GM23338 (cell line): ENCODE measurements around the gene TCEAL1. TPM values are rescaled to one million over a fixed set of nuclear protein-coding genes. Genes with fewer than 3 reads are reported as not detected.

Experiments
- ATAC-seq: fragments of 200-7000 bp; cut with Tn5 transposase; 3 replicates; pipeline ENCODE4 v1.9.1; 2020
- DNase-seq: peaks from one replicate; pipeline ENCODE4 v3.0.0-alpha.2; 2015; ENCODE audit warnings: low spot score
- H2AFZ ChIP-seq: fragments of 200-600 bp; sonication (generic); 2 replicates; pipeline ENCODE4 v1.8.0; 2016; ENCODE audit warnings: antibody characterized with exemption, mild to moderate bottlenecking, moderate library complexity
- H3F3A ChIP-seq: fragments of 200-600 bp; sonication (generic); replicated peaks from 2 replicates; pipeline ENCODE4 v1.8.0; 2017; ENCODE audit warnings: antibody characterized with exemption, mixed run types, low read depth
- H3K27ac ChIP-seq: fragments of 200-600 bp; sonication (generic); 2 replicates; pipeline ENCODE4 v1.6.1; 2016; ENCODE audit warnings: low read depth
- H3K27me3 ChIP-seq: fragments of 200-600 bp; sonication (generic); 2 replicates; pipeline ENCODE4 v1.8.0; 2016; ENCODE audit warnings: mild to moderate bottlenecking, mixed run types, moderate library complexity; ENCODE audit not compliant: insufficient read depth
- H3K36me3 ChIP-seq: fragments of 200-600 bp; sonication (generic); 2 replicates; pipeline ENCODE4 v1.8.0; 2016; ENCODE audit warnings: mild to moderate bottlenecking; ENCODE audit not compliant: insufficient read depth
- H3K4me1 ChIP-seq: fragments of 200-600 bp; sonication (generic); 2 replicates; pipeline ENCODE4 v1.8.0; 2016; ENCODE audit warnings: mild to moderate bottlenecking, moderate library complexity; ENCODE audit not compliant: insufficient read depth
- H3K4me2 ChIP-seq: fragments of 200-600 bp; sonication (generic); 2 replicates; pipeline ENCODE4 v1.7.1; 2017; ENCODE audit warnings: mixed run types
- H3K4me3 ChIP-seq: fragments of 200-600 bp; sonication (generic); 2 replicates; pipeline ENCODE4 v1.6.1; 2016; ENCODE audit warnings: mixed run types
- H3K79me2 ChIP-seq: fragments of 200-600 bp; sonication (generic); replicated peaks from 2 replicates; pipeline ENCODE4 v1.8.0; 2017; ENCODE audit warnings: mild to moderate bottlenecking; ENCODE audit not compliant: insufficient read depth
- H3K9me2 ChIP-seq: fragments of 200-600 bp; sonication (generic); 2 replicates; pipeline ENCODE4 v1.8.0; 2017; ENCODE audit not compliant: insufficient read depth
- H4K20me1 ChIP-seq: fragments of 200-600 bp; sonication (generic); replicated peaks from 2 replicates; pipeline ENCODE4 v1.8.0; 2017; ENCODE audit warnings: mild to moderate bottlenecking; ENCODE audit not compliant: insufficient read depth
- H3K27ac Mint-ChIP-seq: 2 replicates; pipeline ENCODE4 v1.8.0; 2020; ENCODE audit warnings: inconsistent platforms, mild to moderate bottlenecking, moderate library complexity, mixed read lengths
- H3K27me3 Mint-ChIP-seq: 3 replicates; pipeline ENCODE4 v1.8.0; 2022; ENCODE audit warnings: low read depth, mild to moderate bottlenecking, moderate library complexity, mixed read lengths, inconsistent platforms; ENCODE audit not compliant: insufficient read depth, poor library complexity
- H3K36me3 Mint-ChIP-seq: 3 replicates; pipeline ENCODE4 v1.8.0; 2021; ENCODE audit warnings: low read depth, mild to moderate bottlenecking, inconsistent platforms, moderate library complexity, mixed read lengths
- H3K4me1 Mint-ChIP-seq: 3 replicates; pipeline ENCODE4 v1.8.0; 2020; ENCODE audit warnings: mild to moderate bottlenecking, inconsistent platforms, mixed read lengths
- H3K4me3 Mint-ChIP-seq: 3 replicates; pipeline ENCODE4 v1.8.0; 2021; ENCODE audit warnings: moderate library complexity, mild to moderate bottlenecking, inconsistent platforms, mixed read lengths
- H3K9me3 Mint-ChIP-seq: 3 replicates; pipeline ENCODE4 v1.8.0; 2020; ENCODE audit warnings: moderate library complexity, mild to moderate bottlenecking, inconsistent platforms, mixed read lengths
- CREB1 ChIP-seq: fragments of 250-450 bp; sonication (Bioruptor Pico); IDR thresholded peaks from 2 replicates; pipeline ENCODE4 v1.5.0; 2020; ENCODE audit warnings: low read depth, mild to moderate bottlenecking, moderate library complexity
- CTCF ChIP-seq, 2 experiments: fragments of 200-600 bp in 1 of 2; sonication (generic) in 1 of 2; conservative IDR thresholded peaks; 2 replicates each; pipeline versions ENCODE4 v1.5.1 to v1.6.1; 2016 to 2017; ENCODE audit warnings: antibody characterized with exemption in 2 of 2, low read depth in 2 of 2, mild to moderate bottlenecking in 2 of 2, moderate library complexity in 1 of 2
- EZH2 ChIP-seq: fragments of 200-600 bp; sonication (generic); IDR thresholded peaks from one replicate; pipeline ENCODE4 v1.8.0; 2017; ENCODE audit warnings: antibody characterized with exemption, mild to moderate bottlenecking, low read depth; ENCODE audit not compliant: unreplicated experiment
- EZH2phosphoT487 ChIP-seq: fragments of 200-600 bp; sonication (generic); IDR thresholded peaks from one replicate; pipeline ENCODE4 v1.8.1; 2018; ENCODE audit warnings: antibody characterized with exemption; ENCODE audit not compliant: unreplicated experiment
- JUNB ChIP-seq: IDR thresholded peaks from one replicate; pipeline ENCODE4 v1.6.1; 2016; ENCODE audit warnings: antibody characterized with exemption; ENCODE audit not compliant: unreplicated experiment
- REST ChIP-seq: IDR thresholded peaks from one replicate; pipeline ENCODE4 v1.6.1; 2018; ENCODE audit warnings: antibody characterized with exemption; ENCODE audit not compliant: unreplicated experiment
- STAT1 ChIP-seq: IDR thresholded peaks from one replicate; pipeline ENCODE4 v1.6.1; 2016; ENCODE audit warnings: antibody characterized with exemption; ENCODE audit not compliant: unreplicated experiment
- ZNF114 ChIP-seq: fragments of 250-450 bp; sonication (Bioruptor Pico); IDR thresholded peaks from 2 replicates; pipeline ENCODE4 v1.5.0; 2020; ENCODE audit warnings: mild to moderate bottlenecking, moderate library complexity
- polyA plus RNA-seq: library from polyadenylated mRNA; unstranded; fragments of >200 nt; fragmentation: Nextera tagmentation; extraction: Ambion mirVana; gene quantifications from 2 replicates; pipeline ENCODE4 v1.2.1, GENCODE V29; 2016
- total RNA-seq: library from RNA; depleted of rRNA; stranded (reverse); fragments of >200 nt; shearing (Covaris generic); gene quantifications from 2 replicates; pipeline ENCODE4 v1.2.3, GENCODE V29; 2014

TCEAL1 gene
- total and polyA plus RNA-seq, 2 experiments from 2014 or later = 5.8 to 8.8 TPM

- no peaks in the 10 kb centered on the region for H3K9me3 Mint-ChIP-seq
- H3K27ac ChIP-seq = no peak overlapping the region
- no peaks in the 10 kb centered on the region for H3K36me3 ChIP-seq
- H3F3A ChIP-seq = no peaks in the 10 kb centered on the region
- TF ChIP-seq EZH2 (no peak), ZNF114 (no peak), JUNB (no peak), REST (no peak), CTCF (conservative IDR thresholded peaks at IDR 0.05; ENCODE audit: low read depth in 2 of 2) (no peak), STAT1 (no peak), CREB1 (CRISPR knock-in tag) (no peak)
- peaks cover 22% of the 10 kb centered on the region for H3K4me1 Mint-ChIP-seq
- no peaks in the 10 kb centered on the region for H3K79me2 ChIP-seq
- H3K4me3 ChIP-seq = no peak overlapping the region
- H3K4me2 ChIP-seq = peak overlapping the region; percentile 36; the same call in 1 of the 2 replicates
- DNase-seq = no peak
- no peaks in the 10 kb centered on the region for H3K36me3 Mint-ChIP-seq
- H3K9me2 ChIP-seq = no peaks in the 10 kb centered on the region
- H4K20me1 ChIP-seq = no peaks in the 10 kb centered on the region
- peaks cover 18% of the 10 kb centered on the region; the same call in 1 of the 2 replicates for H3K4me1 ChIP-seq
- H2AFZ ChIP-seq = no peak overlapping the region
- no peak for ATAC-seq
- no peaks in the 10 kb centered on the region for H3K27me3 Mint-ChIP-seq
- no peak overlapping the region for H3K4me3 Mint-ChIP-seq
- no peaks in the 10 kb centered on the region for H3K27me3 ChIP-seq
- H3K27ac Mint-ChIP-seq = peak overlapping the region; percentile 23; the same call in 1 of the 2 replicates
Measured at GRCh38 chrX:103615781-103616371, 12.9 kb upstream of the TCEAL1 start.

GRCh38 chrX:103616676-103617186 is 12.0 kb upstream of the TCEAL1 start:
- H3K36me3 Mint-ChIP-seq = no peaks in the 10 kb centered on the region
- H3K27ac Mint-ChIP-seq = peak overlapping the region; percentile 30; the same call in 1 of the 2 replicates
- Histone ChIP-seq H3K79me2 (no peaks in the 10 kb centered on the region), H3K27ac (no peak overlapping the region), H3K36me3 (no peaks in the 10 kb centered on the region), H3F3A (no peaks in the 10 kb centered on the region), H3K9me2 (no peaks in the 10 kb centered on the region), H3K4me1 (peaks cover 18% of the 10 kb centered on the region; the same call in 1 of the 2 replicates), H3K4me3 (no peak overlapping the region), H3K27me3 (no peaks in the 10 kb centered on the region), H4K20me1 (no peaks in the 10 kb centered on the region), H2AFZ (no peak overlapping the region), H3K4me2 (peak overlapping the region; percentile 36; the same call in 1 of the 2 replicates)
- DNase-seq = no peak
- ATAC-seq = no peak; the same call in 2 of the 3 replicates
- TF ChIP-seq STAT1 = no peak
- TF ChIP-seq EZH2phosphoT487 = no peak
- H3K4me3 Mint-ChIP-seq = no peak overlapping the region
- peaks cover 22% of the 10 kb centered on the region for H3K4me1 Mint-ChIP-seq
- H3K27me3 Mint-ChIP-seq = no peaks in the 10 kb centered on the region
- H3K9me3 Mint-ChIP-seq = no peaks in the 10 kb centered on the region
